Dendritic cell treated with granulocyte-macrophage colony-stimulating factor and Interleukin-4, amounts not matched to agents 40 ng/mL and 50 ng/mL, for 4 days (primary cell): ENCODE results near the gene TXN2.
A peak's percentile ranks its signal among the peaks of the same experiment; 100 is the strongest.
"Not testable (repeated sequence)": the region's sequence is repeated elsewhere in the genome, so short reads cannot be mapped to it uniquely, and the experiment has no call there.

Experiments
- H3K27ac Mint-ChIP-seq: one replicate; pipeline ENCODE4 v1.8.0; 2022; ENCODE audit warnings: mild to moderate bottlenecking, mixed read lengths
- H3K27me3 Mint-ChIP-seq: one replicate; pipeline ENCODE4 v1.8.0; 2022; ENCODE audit warnings: mild to moderate bottlenecking, mixed read lengths
- H3K36me3 Mint-ChIP-seq: one replicate; pipeline ENCODE4 v1.8.0; 2022; ENCODE audit warnings: low read depth, mixed read lengths
- H3K4me1 Mint-ChIP-seq: one replicate; pipeline ENCODE4 v1.8.0; 2022; ENCODE audit warnings: low read depth, mixed read lengths
- H3K4me3 Mint-ChIP-seq: one replicate; pipeline ENCODE4 v1.8.0; 2022; ENCODE audit warnings: mild to moderate bottlenecking, moderate library complexity, mixed read lengths
- H3K9me3 Mint-ChIP-seq: one replicate; pipeline ENCODE4 v1.8.0; 2022; ENCODE audit warnings: mixed read lengths
- intact Hi-C: fragments of 100-400 bp; cut with micrococcal nuclease; formaldehyde crosslinking; loops from one replicate; pipeline ENCODE4 v1.15.0; 2022

Gene TXN2

GRCh38 chr22:36439481-36440271, 41.8 kb downstream of the TXN2 start:
- H3K27ac Mint-ChIP-seq, result no peak overlapping the region
- peaks cover 54% of the 10 kb centered on the region for H3K4me1 Mint-ChIP-seq
- no peaks in the 10 kb centered on the region for H3K9me3 Mint-ChIP-seq
- H3K36me3 Mint-ChIP-seq, result no peaks in the 10 kb centered on the region
- H3K4me3 Mint-ChIP-seq, result no peak overlapping the region
- peaks cover 8% of the 10 kb centered on the region for H3K27me3 Mint-ChIP-seq
- intact Hi-C loops, result no loop called here

GRCh38 chr22:36435516-36436415, 45.7 kb downstream of the TXN2 start:
- H3K27ac Mint-ChIP-seq, result peak overlapping the region; percentile 57
- peaks cover 14% of the 10 kb centered on the region for H3K27me3 Mint-ChIP-seq
- no peaks in the 10 kb centered on the region for H3K36me3 Mint-ChIP-seq
- intact Hi-C loops, result no loop called here
- no peak overlapping the region for H3K4me3 Mint-ChIP-seq
- H3K4me1 Mint-ChIP-seq, result peaks cover 43% of the 10 kb centered on the region
- H3K9me3 Mint-ChIP-seq, result no peaks in the 10 kb centered on the region

DNA sequence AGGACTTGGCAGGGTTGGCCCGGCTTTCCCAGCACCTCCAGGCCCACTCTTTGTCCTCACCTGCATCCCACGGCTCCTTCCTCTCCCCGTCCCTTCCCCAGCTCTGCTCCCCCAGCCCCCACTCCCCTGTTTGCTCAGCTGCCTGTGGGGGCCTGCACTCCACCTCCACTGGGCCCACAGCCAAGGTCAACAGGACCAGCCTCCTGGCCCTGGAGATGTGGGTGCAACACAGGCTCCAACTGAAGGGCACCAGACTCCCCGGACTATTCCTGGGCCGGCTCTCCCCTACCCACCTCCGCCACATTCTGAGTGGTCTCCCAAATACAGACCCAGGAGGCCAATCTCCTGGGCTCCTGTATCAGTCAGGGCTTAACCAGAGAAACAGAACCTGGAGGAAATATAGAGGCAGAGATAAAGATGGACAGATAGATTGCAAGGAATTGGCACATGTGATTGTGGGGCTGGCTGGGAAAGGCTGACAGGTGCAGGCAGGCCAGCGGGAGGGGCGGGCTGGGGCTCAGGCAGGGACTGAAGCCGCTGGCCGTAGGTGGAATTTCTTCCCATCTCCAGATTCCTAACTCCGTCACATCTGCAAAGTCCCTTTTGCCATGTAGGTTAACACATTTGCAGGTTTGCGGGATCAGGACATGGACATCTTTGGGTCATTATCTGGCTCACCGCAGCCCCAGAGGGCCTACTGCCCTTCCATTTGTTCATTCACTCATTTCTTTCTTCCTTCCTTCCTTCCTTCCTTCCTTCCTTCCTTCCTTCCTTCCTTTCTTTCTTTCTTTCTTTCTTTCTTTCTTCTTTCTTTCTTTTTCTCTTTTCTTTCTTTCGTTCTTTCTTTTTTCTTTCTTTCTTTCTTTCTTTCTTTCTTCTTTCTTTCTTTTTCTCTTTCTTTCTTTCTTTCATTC, 47.9 kb downstream of the TXN2 start:
- Mint-ChIP-seq H3K4me1 (peaks cover 34% of the 10 kb centered on the region), H3K27ac (peak overlapping the region; percentile 51), H3K36me3 (no peaks in the 10 kb centered on the region), H3K27me3 (peaks cover 14% of the 10 kb centered on the region), H3K4me3 (no peak overlapping the region), H3K9me3 (no peaks in the 10 kb centered on the region)
- intact Hi-C loops, result no loop called here

DNA sequence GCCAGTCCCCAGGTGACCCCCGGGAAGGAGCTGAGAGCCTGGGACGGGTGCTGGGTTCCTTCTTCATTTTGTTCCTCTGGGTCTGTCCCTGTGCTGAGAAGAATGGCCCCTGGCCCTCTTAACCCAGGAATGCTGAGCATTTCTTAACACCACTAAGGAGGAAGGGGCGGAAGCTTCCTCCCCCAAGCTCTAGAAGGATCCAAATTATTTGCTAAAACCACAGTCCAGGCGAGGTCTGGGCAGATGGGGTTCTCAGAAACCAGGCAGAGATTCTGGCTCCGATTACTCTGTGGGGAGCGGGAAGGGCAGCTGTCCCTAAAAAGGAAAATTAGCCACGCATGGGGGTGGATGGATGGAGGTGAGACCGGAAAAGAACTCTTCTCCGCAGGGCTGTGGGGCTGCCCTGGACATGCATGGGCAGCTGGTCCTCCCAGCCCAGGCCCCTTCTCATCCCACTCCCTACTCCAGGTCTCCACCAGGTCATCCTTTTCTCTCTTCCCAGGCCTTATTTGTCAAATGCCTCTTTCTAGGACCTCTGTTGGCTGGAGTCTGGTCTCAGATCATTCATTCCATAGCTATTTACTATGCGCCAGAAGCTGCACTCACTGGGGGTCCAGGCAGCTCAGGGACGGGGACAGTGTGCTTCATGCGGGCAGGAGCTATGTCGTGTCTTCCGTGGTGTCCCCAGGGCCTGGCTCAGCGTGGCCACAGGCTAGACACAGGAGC, 48.7 kb downstream of the TXN2 start:
- H3K4me1 Mint-ChIP-seq, result peaks cover 34% of the 10 kb centered on the region
- intact Hi-C loops, result no loop called here
- peak overlapping the region; percentile 34 for H3K27ac Mint-ChIP-seq
- no peaks in the 10 kb centered on the region for H3K36me3 Mint-ChIP-seq
- peaks cover 14% of the 10 kb centered on the region for H3K27me3 Mint-ChIP-seq
- no peaks in the 10 kb centered on the region for H3K9me3 Mint-ChIP-seq
- H3K4me3 Mint-ChIP-seq, result no peak overlapping the region

DNA sequence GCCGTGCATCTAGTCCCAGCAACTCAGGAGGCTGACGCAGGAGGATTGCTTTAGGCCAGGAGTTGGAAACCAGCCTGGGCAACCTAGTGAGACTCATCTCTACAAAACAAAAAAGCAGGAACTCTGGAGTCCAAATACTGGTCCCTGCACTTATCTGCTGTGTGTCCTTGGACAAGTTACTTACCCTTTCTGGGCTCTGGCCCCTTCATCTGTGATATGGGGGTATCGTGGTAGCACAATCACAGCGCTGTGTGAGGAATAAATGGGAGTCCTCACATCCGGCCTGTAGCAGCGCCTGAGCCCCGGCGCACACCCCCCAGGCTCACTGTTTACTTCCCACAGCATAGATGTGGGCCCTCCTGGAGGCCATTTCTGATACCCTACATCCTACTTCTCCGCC, 49.5 kb downstream of the TXN2 start:
- Mint-ChIP-seq H3K27me3 (peaks cover 14% of the 10 kb centered on the region), H3K36me3 (no peaks in the 10 kb centered on the region), H3K4me3 (no peak overlapping the region), H3K27ac (peak overlapping the region; percentile 34), H3K9me3 (no peaks in the 10 kb centered on the region), H3K4me1 (peaks cover 34% of the 10 kb centered on the region)
- intact Hi-C loops, result no loop called here

DNA sequence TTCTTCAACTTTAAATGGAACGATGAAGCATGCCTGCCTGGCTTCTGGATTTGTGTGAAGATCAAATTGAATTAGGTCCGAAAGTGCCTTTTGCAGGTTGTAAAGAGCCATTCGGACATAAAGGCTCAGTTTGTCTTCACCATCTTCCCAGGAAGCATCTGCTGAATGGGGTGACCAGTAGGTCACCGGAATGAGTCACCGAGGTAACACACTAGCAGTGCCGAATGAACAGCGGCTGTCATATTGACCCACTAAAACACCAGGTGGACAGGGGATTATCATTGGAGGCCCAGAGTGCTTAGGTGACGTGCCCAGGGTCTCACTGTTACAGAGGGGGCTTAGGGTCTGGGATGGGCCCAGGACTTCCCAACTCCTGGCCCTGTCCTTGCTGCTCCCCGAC, 50.6 kb downstream of the TXN2 start:
- H3K4me1 Mint-ChIP-seq, result peaks cover 40% of the 10 kb centered on the region
- H3K4me3 Mint-ChIP-seq, result no peak overlapping the region
- H3K9me3 Mint-ChIP-seq, result no peaks in the 10 kb centered on the region
- no peaks in the 10 kb centered on the region for H3K36me3 Mint-ChIP-seq
- intact Hi-C loops, result no loop called here
- H3K27me3 Mint-ChIP-seq, result peaks cover 10% of the 10 kb centered on the region
- no peak overlapping the region for H3K27ac Mint-ChIP-seq

GRCh38 chr22:36427952-36428351, 53.5 kb downstream of the TXN2 start:
- H3K4me3 Mint-ChIP-seq, H3K36me3 Mint-ChIP-seq, H3K9me3 Mint-ChIP-seq, H3K27me3 Mint-ChIP-seq, H3K27ac Mint-ChIP-seq, intact Hi-C loops: not testable (repeated sequence)
- peaks cover 47% of the 10 kb centered on the region for H3K4me1 Mint-ChIP-seq

DNA sequence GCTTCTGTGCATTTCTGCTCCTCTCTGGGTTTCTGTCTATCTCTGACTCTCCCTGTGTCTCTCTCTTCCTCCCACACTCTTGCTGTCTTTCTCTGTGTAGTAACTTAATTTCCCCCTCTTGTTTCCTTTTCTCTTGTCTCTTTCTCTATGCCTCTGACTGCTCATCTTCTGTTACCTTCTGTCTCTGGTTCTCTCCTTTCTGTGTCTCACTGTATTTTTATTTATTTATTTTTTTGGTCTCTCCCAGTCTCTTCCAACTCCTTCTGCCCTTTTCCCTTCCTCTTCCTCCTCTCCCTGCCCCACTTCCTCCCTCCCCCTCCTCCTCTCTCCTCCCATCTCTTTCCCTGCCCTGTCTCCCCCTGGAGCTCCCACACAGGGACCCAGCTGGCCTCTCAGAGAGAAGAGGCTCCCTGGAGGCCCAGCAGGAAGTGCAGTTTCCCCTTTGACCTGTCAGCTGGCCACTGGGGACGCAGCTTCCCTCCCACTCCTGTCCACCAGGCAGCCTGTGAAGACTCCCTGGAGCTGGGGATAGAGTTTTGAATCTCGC, 55.4 kb downstream of the TXN2 start:
- peak overlapping the region; percentile 54 for H3K27ac Mint-ChIP-seq
- no peak overlapping the region for H3K4me3 Mint-ChIP-seq
- peaks cover 41% of the 10 kb centered on the region for H3K4me1 Mint-ChIP-seq
- intact Hi-C loops, result no loop called here
- no peaks in the 10 kb centered on the region for H3K9me3 Mint-ChIP-seq
- no peaks in the 10 kb centered on the region for H3K36me3 Mint-ChIP-seq
- no peaks in the 10 kb centered on the region for H3K27me3 Mint-ChIP-seq

GRCh38 chr22:36424901-36425579, 56.4 kb downstream of the TXN2 start:
- Mint-ChIP-seq H3K4me3 (no peak overlapping the region), H3K36me3 (no peaks in the 10 kb centered on the region), H3K27me3 (no peaks in the 10 kb centered on the region), H3K9me3 (no peaks in the 10 kb centered on the region), H3K4me1 (peaks cover 41% of the 10 kb centered on the region), H3K27ac (peak overlapping the region; percentile 54)
- intact Hi-C loops, result no loop called here

GRCh38 chr22:36424466-36424865, 57.0 kb downstream of the TXN2 start:
- peak overlapping the region; percentile 54 for H3K27ac Mint-ChIP-seq
- H3K4me1 Mint-ChIP-seq, result peaks cover 44% of the 10 kb centered on the region
- H3K9me3 Mint-ChIP-seq, H3K4me3 Mint-ChIP-seq, intact Hi-C loops, H3K36me3 Mint-ChIP-seq, H3K27me3 Mint-ChIP-seq: not testable (repeated sequence)

- intact Hi-C loops, result no loop called here
- H3K27me3 Mint-ChIP-seq, result no peaks in the 10 kb centered on the region
- H3K27ac Mint-ChIP-seq, result peak overlapping the region; percentile 49
- no peaks in the 10 kb centered on the region for H3K36me3 Mint-ChIP-seq
- H3K4me3 Mint-ChIP-seq, result no peak overlapping the region
- H3K9me3 Mint-ChIP-seq, result no peaks in the 10 kb centered on the region
- H3K4me1 Mint-ChIP-seq, result peaks cover 50% of the 10 kb centered on the region
Observed at GRCh38 chr22:36423461-36424404, 57.7 kb downstream of the TXN2 start.
